H1 (cell line): ENCODE results near the gene GSKIP.

ENCODE experiments used
- BACH1 ChIP-seq: IDR thresholded peaks from 2 replicates; pipeline ENCODE4 v1.6.1; 2012; ENCODE audit warnings: low read length, improper control_type of control experiment
- CBX5 ChIP-seq: fragments of 300-800, 300-1000 bp; sonication (generic); IDR thresholded peaks from 2 replicates; pipeline ENCODE4 v1.7.1; 2016; ENCODE audit warnings: antibody characterized with exemption, low read length, low read depth
- EZH2 ChIP-seq: fragments of 200-600 bp; sonication (generic); IDR thresholded peaks from 2 replicates; pipeline ENCODE4 v1.7.1; 2012; ENCODE audit warnings: low read depth, mild to moderate bottlenecking, moderate library complexity, low read length, inconsistent platforms; ENCODE audit not compliant: severe bottlenecking
- GTF2F1 ChIP-seq: IDR thresholded peaks from 2 replicates; pipeline ENCODE4 v1.6.1; 2012; ENCODE audit warnings: low read depth, low read length, improper control_type of control experiment, borderline replicate concordance
- JUN ChIP-seq: IDR thresholded peaks from 2 replicates; pipeline ENCODE4 v1.6.1; 2011; ENCODE audit warnings: low read depth, mild to moderate bottlenecking, improper control_type of control experiment, low read length
- POLR2A ChIP-seq, 2 experiments: IDR thresholded peaks; 1 replicate in 1 of 2; 2 replicates in 1 of 2; pipeline ENCODE4 v1.6.1; 2011; ENCODE audit warnings: low read depth in 2 of 2, low read length in 2 of 2, mild to moderate bottlenecking in 2 of 2; ENCODE audit errors: control extremely low read depth in 1 of 2
- POLR2AphosphoS5 ChIP-seq: IDR thresholded peaks from 2 replicates; pipeline ENCODE4 v1.6.1; 2011; ENCODE audit warnings: low read depth, low read length
- SIX5 ChIP-seq: IDR thresholded peaks from 2 replicates; pipeline ENCODE4 v1.6.1; 2011; ENCODE audit warnings: mild to moderate bottlenecking, low read depth, low read length
- SUZ12 ChIP-seq: fragments of 200-600 bp; sonication (generic); IDR thresholded peaks from 2 replicates; pipeline ENCODE4 v1.6.1; 2012; ENCODE audit warnings: mild to moderate bottlenecking, inconsistent platforms, low read length, moderate library complexity, mixed read lengths
- TAF1 ChIP-seq: IDR thresholded peaks from 2 replicates; pipeline ENCODE4 v1.6.1; 2011; ENCODE audit warnings: mild to moderate bottlenecking, low read depth, low read length
- TF ChIP-seq, protein P1 (sequence below), 3 experiments: IDR thresholded peaks; 1 replicate in 2 of 3; 2 replicates in 1 of 3; pipeline versions ENCODE4 v1.5.1 to v1.6.1; 2011; ENCODE audit warnings: low read length in 3 of 3, mild to moderate bottlenecking in 3 of 3, inconsistent platforms in 2 of 3, low read depth in 1 of 3, moderate library complexity in 1 of 3; ENCODE audit not compliant: insufficient read depth in 1 of 3; ENCODE audit errors: control extremely low read depth in 1 of 3
- TF ChIP-seq, protein P2 (sequence below): fragments of 300-600 bp; sonication (generic); IDR thresholded peaks from 2 replicates; pipeline ENCODE4 v1.7.1; 2012; ENCODE audit warnings: low read length, moderate library complexity, mild to moderate bottlenecking, inconsistent platforms; ENCODE audit not compliant: insufficient replicate concordance
- TF ChIP-seq, protein P3 (sequence below): IDR thresholded peaks from 2 replicates; pipeline ENCODE4 v1.6.1; 2012; ENCODE audit warnings: inconsistent platforms

DNA sequence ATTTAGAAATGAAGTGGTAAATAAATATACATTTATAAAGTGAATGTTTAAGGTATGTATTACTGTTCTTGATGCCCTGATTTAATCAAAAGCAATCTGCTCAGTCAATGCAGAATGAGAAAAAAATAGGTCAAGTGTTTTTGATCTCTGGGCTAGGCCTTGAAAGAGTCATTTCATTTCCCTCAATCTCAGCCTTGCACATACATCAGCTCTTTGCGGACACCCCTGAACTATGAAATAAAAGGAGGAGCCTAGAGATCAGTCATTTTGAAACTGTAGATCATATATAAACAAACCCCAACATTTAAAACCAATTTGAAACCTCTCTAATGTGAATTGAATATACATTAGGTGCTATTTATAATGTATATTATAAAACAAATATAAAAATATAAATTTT, 42.7 kb upstream of the GSKIP start:
- TF ChIP-seq, protein P1, sequence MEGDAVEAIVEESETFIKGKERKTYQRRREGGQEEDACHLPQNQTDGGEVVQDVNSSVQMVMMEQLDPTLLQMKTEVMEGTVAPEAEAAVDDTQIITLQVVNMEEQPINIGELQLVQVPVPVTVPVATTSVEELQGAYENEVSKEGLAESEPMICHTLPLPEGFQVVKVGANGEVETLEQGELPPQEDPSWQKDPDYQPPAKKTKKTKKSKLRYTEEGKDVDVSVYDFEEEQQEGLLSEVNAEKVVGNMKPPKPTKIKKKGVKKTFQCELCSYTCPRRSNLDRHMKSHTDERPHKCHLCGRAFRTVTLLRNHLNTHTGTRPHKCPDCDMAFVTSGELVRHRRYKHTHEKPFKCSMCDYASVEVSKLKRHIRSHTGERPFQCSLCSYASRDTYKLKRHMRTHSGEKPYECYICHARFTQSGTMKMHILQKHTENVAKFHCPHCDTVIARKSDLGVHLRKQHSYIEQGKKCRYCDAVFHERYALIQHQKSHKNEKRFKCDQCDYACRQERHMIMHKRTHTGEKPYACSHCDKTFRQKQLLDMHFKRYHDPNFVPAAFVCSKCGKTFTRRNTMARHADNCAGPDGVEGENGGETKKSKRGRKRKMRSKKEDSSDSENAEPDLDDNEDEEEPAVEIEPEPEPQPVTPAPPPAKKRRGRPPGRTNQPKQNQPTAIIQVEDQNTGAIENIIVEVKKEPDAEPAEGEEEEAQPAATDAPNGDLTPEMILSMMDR (IDR thresholded peaks at IDR 0.05; ENCODE audit: control extremely low read depth in 1 of 3, insufficient read depth in 1 of 3, low read depth in 1 of 3, low read length in 3 of 3), result no peak
- TF ChIP-seq, protein P2, sequence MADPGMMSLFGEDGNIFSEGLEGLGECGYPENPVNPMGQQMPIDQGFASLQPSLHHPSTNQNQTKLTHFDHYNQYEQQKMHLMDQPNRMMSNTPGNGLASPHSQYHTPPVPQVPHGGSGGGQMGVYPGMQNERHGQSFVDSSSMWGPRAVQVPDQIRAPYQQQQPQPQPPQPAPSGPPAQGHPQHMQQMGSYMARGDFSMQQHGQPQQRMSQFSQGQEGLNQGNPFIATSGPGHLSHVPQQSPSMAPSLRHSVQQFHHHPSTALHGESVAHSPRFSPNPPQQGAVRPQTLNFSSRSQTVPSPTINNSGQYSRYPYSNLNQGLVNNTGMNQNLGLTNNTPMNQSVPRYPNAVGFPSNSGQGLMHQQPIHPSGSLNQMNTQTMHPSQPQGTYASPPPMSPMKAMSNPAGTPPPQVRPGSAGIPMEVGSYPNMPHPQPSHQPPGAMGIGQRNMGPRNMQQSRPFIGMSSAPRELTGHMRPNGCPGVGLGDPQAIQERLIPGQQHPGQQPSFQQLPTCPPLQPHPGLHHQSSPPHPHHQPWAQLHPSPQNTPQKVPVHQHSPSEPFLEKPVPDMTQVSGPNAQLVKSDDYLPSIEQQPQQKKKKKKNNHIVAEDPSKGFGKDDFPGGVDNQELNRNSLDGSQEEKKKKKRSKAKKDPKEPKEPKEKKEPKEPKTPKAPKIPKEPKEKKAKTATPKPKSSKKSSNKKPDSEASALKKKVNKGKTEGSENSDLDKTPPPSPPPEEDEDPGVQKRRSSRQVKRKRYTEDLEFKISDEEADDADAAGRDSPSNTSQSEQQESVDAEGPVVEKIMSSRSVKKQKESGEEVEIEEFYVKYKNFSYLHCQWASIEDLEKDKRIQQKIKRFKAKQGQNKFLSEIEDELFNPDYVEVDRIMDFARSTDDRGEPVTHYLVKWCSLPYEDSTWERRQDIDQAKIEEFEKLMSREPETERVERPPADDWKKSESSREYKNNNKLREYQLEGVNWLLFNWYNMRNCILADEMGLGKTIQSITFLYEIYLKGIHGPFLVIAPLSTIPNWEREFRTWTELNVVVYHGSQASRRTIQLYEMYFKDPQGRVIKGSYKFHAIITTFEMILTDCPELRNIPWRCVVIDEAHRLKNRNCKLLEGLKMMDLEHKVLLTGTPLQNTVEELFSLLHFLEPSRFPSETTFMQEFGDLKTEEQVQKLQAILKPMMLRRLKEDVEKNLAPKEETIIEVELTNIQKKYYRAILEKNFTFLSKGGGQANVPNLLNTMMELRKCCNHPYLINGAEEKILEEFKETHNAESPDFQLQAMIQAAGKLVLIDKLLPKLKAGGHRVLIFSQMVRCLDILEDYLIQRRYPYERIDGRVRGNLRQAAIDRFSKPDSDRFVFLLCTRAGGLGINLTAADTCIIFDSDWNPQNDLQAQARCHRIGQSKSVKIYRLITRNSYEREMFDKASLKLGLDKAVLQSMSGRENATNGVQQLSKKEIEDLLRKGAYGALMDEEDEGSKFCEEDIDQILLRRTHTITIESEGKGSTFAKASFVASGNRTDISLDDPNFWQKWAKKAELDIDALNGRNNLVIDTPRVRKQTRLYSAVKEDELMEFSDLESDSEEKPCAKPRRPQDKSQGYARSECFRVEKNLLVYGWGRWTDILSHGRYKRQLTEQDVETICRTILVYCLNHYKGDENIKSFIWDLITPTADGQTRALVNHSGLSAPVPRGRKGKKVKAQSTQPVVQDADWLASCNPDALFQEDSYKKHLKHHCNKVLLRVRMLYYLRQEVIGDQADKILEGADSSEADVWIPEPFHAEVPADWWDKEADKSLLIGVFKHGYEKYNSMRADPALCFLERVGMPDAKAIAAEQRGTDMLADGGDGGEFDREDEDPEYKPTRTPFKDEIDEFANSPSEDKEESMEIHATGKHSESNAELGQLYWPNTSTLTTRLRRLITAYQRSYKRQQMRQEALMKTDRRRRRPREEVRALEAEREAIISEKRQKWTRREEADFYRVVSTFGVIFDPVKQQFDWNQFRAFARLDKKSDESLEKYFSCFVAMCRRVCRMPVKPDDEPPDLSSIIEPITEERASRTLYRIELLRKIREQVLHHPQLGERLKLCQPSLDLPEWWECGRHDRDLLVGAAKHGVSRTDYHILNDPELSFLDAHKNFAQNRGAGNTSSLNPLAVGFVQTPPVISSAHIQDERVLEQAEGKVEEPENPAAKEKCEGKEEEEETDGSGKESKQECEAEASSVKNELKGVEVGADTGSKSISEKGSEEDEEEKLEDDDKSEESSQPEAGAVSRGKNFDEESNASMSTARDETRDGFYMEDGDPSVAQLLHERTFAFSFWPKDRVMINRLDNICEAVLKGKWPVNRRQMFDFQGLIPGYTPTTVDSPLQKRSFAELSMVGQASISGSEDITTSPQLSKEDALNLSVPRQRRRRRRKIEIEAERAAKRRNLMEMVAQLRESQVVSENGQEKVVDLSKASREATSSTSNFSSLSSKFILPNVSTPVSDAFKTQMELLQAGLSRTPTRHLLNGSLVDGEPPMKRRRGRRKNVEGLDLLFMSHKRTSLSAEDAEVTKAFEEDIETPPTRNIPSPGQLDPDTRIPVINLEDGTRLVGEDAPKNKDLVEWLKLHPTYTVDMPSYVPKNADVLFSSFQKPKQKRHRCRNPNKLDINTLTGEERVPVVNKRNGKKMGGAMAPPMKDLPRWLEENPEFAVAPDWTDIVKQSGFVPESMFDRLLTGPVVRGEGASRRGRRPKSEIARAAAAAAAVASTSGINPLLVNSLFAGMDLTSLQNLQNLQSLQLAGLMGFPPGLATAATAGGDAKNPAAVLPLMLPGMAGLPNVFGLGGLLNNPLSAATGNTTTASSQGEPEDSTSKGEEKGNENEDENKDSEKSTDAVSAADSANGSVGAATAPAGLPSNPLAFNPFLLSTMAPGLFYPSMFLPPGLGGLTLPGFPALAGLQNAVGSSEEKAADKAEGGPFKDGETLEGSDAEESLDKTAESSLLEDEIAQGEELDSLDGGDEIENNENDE, result no peak
- TF ChIP-seq GTF2F1 (no peak), POLR2AphosphoS5 (no peak), TAF1 (no peak), SUZ12 (no peak), SIX5 (no peak), EZH2 (no peak), CBX5 (no peak), JUN (no peak), BACH1 (no peak), POLR2A (IDR thresholded peaks at IDR 0.05; ENCODE audit: control extremely low read depth in 1 of 2, low read depth in 2 of 2, low read length in 2 of 2) (no peak)
- TF ChIP-seq, protein P3, sequence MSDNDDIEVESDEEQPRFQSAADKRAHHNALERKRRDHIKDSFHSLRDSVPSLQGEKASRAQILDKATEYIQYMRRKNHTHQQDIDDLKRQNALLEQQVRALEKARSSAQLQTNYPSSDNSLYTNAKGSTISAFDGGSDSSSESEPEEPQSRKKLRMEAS, result no peak
